A673 (cell line): Measurements from ENCODE around the gene PPP1R1C.

ENCODE experiments used
- CTCF ChIP-seq: fragments of 300-800, 200-600 bp; sonication (generic); conservative IDR thresholded peaks from 2 replicates; pipeline ENCODE4 v1.5.1; 2017; ENCODE audit warnings: low read depth, mild to moderate bottlenecking, antibody characterized with exemption, low read length, moderate library complexity, mixed read lengths
- EZH2 ChIP-seq: fragments of 200-600 bp; sonication (generic); IDR thresholded peaks from 2 replicates; pipeline ENCODE4 v1.6.1; 2017; ENCODE audit warnings: borderline replicate concordance, low read depth, mild to moderate bottlenecking, mixed read lengths, antibody characterized with exemption, low read length; ENCODE audit not compliant: poor library complexity, severe bottlenecking

- TF ChIP-seq CTCF (no peak), EZH2 (no peak)
Observed at GRCh38 chr2:182069908-182070307, 84.3 kb downstream of the PPP1R1C start.
